Thoracic aorta (tissue), 2 donors: ENCODE measurements around the gene EIF2A. TPM values are rescaled to one million over a fixed set of nuclear protein-coding genes. Genes with fewer than 3 reads are reported as not detected.
A peak's percentile ranks its signal among the peaks of the same experiment; 100 is the strongest.
"Not testable (repeated sequence)": the region's sequence is repeated elsewhere in the genome, so short reads cannot be mapped to it uniquely, and the experiment has no call there.

Experiments
- ATAC-seq: fragments of 150-250 bp; one replicate; pipeline ENCODE4 v1.8.0; 2017; ENCODE audit warnings: low read depth; ENCODE audit not compliant: insufficient number of reproducible peaks, low FRiP score
- DNase-seq: peaks from one replicate; pipeline ENCODE4 v3.0.0-alpha.2; 2020; ENCODE audit warnings: low spot score
- H3K27ac ChIP-seq, 2 donors: fragments of 200-600 bp; sonication (generic); 1 replicate in 1 of 2; 2 replicates in 1 of 2; pipeline ENCODE4 v1.5.1; 2016; ENCODE audit warnings: mild to moderate bottlenecking in 2 of 2, moderate library complexity in 2 of 2
- H3K27me3 ChIP-seq: fragments of 200-600 bp; sonication (generic); replicated peaks from 2 replicates; pipeline ENCODE4 v1.6.0; 2016; ENCODE audit warnings: mild to moderate bottlenecking; ENCODE audit not compliant: insufficient read depth
- H3K36me3 ChIP-seq: fragments of 200-600 bp; sonication (generic); one replicate; pipeline ENCODE4 v1.5.1; 2016
- H3K4me1 ChIP-seq, 2 donors: fragments of 200-600 bp; sonication (generic); 1 replicate in 1 of 2; 2 replicates in 1 of 2; pipeline versions ENCODE4 v1.5.1 to v1.6.0; 2016; ENCODE audit warnings: low read depth in 2 of 2, mild to moderate bottlenecking in 1 of 2; ENCODE audit not compliant: control insufficient read depth in 1 of 2
- H3K4me3 ChIP-seq: fragments of 200-600 bp; sonication (generic); 2 replicates; pipeline ENCODE4 v1.5.1; 2016; ENCODE audit warnings: mild to moderate bottlenecking
- H3K9me3 ChIP-seq: fragments of 200-600 bp; sonication (generic); 2 replicates; pipeline ENCODE4 v1.5.1; 2016
- total RNA-seq, 2 donors: library from RNA; depleted of rRNA; stranded (reverse); fragments of >200 nt; gene quantifications; one replicate each; pipeline versions ENCODE4 v1.1.0 to v1.2.3, GENCODE V29; 2016
- TF ChIP-seq, protein P1 (sequence below): fragments of 200-600 bp; sonication (generic); IDR thresholded peaks from one replicate; pipeline ENCODE4 v1.5.1; 2019; ENCODE audit warnings: antibody characterized with exemption

Gene EIF2A
- total RNA-seq, result 100 to 1,000 TPM; 124 to 173 TPM

DNA sequence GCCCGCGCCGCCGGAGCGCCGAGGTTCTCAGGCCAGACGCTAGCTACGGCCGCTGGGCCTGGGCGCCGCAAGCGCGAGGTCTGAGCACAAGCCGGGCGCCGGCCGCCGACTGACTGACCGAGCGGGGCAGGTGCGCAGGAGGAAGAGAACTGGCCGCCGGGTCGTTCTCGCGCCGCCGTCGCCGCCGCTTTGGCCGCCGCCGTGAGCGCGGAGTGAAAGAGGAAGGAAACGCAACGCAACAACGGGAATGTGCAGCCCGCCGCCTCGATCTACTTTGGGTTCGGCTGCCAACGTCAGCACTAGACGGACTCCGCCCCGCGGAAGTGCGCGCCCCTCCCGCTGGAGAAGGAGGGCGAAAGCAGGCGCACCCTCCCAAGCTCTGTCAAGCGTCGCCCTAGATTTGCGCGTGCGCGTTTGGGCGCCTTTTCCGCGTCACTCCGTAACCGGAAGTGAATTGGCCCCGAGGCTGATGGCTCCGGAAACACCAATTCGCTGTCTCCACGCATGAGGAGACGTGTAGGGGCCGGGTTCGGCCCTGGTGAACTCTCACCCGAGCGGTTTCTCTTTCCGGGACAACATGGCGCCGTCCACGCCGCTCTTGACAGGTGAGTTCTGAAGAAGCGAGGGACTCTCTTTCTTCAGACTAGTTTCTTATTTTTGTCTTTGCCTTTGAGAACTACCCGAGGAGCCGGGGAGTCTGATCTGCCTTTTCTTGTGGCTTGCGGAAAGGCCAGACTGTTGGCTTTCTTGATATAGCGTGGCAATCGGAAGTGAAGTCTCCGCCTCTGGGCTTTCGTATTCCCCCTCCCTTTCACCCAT lies at the start of gene EIF2A, which contains the start of gene SERP1:
TSS of gene EIF2A (plus strand) at position 562 of the 819 bp plus-strand sequence. CDS start at position 578, 16 bp downstream.
TSS of gene SERP1 (minus strand) at position 271 of the 819 bp plus-strand sequence. CDS start 361 bp downstream, outside the sequence.
- Histone ChIP-seq H3K4me3 (peak within 1 kb of the TSS; percentile 98), H3K9me3 (no peaks in the 10 kb centered on the region), H3K27me3 (no peaks in the 10 kb centered on the region), H3K4me1 (peaks cover 34 to 44% of the 10 kb centered on the region in 2 donors), H3K36me3 (peaks cover 8% of the 10 kb centered on the region), H3K27ac (peak within 1 kb of the TSS; percentile 98 to 100)
- DNase-seq (peak; percentile 90), ATAC-seq (peak; percentile 96)
- TF ChIP-seq, protein P1, sequence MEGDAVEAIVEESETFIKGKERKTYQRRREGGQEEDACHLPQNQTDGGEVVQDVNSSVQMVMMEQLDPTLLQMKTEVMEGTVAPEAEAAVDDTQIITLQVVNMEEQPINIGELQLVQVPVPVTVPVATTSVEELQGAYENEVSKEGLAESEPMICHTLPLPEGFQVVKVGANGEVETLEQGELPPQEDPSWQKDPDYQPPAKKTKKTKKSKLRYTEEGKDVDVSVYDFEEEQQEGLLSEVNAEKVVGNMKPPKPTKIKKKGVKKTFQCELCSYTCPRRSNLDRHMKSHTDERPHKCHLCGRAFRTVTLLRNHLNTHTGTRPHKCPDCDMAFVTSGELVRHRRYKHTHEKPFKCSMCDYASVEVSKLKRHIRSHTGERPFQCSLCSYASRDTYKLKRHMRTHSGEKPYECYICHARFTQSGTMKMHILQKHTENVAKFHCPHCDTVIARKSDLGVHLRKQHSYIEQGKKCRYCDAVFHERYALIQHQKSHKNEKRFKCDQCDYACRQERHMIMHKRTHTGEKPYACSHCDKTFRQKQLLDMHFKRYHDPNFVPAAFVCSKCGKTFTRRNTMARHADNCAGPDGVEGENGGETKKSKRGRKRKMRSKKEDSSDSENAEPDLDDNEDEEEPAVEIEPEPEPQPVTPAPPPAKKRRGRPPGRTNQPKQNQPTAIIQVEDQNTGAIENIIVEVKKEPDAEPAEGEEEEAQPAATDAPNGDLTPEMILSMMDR, result no peak

DNA sequence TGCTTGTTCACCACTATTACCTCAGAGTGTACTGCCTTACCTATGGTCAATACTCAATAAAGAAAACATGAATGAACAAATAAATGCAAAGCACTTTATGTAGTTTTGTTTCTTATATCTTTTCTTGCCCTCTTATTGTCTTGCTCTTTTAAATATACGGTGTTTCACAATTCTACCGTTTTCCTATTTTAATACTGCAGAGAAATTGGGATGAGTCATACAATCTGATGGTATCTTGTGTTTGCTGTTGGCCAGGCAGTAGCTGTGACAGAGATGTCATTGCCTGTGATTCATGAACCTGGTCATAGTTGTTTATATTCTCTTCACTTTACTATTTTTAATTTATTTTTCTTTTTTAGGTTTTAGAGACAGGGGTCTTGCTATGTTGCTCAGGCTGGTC lies 48.6 kb upstream of the EIF2A start:
- ATAC-seq (no peak), DNase-seq (no peak)
- no peaks in the 10 kb centered on the region for H3K27me3 ChIP-seq
- H3K4me1 ChIP-seq, result no peaks in the 10 kb centered on the region
- no peaks in the 10 kb centered on the region for H3K9me3 ChIP-seq
- no peak overlapping the region for H3K27ac ChIP-seq
- no peaks in the 10 kb centered on the region for H3K36me3 ChIP-seq
- TF ChIP-seq, protein P1, result no peak
- H3K4me3 ChIP-seq, result no peak overlapping the region

DNA sequence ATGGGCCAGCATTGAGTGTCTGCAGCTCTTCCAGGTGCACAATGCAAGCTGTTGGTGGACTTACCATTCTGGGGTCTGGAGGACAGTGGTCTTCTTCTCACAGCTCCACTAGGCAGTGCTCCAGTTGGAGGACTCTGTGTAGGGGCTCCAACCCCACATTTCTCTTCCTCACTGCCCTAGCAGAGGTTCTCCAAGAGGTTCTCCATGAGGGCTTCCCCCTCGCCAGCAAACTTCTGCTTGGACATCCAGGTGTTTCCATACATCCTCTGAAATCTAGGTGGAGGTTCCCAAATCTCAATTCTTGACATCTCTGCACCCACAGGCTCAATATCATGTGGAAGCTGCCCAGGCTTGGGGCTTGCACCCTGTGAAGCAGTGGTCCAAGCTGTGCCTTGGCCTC lies 45.6 kb upstream of the EIF2A start:
- not testable (repeated sequence) for H3K4me3 ChIP-seq, H3K36me3 ChIP-seq, DNase-seq, H3K27me3 ChIP-seq, ATAC-seq, H3K9me3 ChIP-seq, H3K4me1 ChIP-seq, H3K27ac ChIP-seq

DNA sequence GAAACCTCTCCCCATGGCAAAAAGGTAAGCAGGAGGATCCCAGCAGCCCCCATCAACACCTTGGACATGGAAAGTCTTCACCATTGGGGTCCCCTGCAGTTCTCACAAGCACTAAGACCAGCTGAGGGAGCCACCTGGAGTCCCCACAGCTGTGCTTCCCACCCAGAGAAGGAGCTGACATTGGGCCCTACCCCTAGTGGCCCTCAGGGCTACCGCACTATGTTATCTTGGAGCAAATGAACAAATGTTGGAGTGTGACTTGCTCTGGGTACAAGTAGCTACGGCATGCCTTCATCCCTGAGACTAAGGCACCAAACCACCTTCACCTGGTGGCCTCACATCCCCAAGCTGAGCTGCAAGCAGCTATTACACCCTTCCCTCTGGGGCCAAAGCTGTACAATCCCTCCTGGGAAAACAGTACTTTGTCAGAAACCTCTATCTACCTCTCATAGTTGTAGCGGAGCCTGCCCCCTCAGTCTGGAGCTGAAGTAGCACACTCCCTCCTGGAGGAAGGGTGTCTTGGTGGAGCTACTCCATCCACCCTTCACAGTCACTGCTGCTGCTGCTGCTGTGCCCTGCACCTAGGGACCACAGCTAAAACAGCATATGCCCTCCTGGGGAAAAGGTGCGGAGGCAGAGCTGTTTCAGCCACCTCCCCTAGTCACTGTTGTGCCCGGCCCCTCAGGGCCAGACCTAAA lies 43.0 kb upstream of the EIF2A start:
- ATAC-seq (no peak), DNase-seq (no peak)
- H3K4me1 ChIP-seq, result no peaks in the 10 kb centered on the region
- H3K27me3 ChIP-seq, result no peaks in the 10 kb centered on the region
- TF ChIP-seq, protein P1, result no peak
- no peak overlapping the region for H3K27ac ChIP-seq
- H3K9me3 ChIP-seq, result no peaks in the 10 kb centered on the region
- H3K36me3 ChIP-seq, result no peaks in the 10 kb centered on the region
- no peak overlapping the region for H3K4me3 ChIP-seq

DNA sequence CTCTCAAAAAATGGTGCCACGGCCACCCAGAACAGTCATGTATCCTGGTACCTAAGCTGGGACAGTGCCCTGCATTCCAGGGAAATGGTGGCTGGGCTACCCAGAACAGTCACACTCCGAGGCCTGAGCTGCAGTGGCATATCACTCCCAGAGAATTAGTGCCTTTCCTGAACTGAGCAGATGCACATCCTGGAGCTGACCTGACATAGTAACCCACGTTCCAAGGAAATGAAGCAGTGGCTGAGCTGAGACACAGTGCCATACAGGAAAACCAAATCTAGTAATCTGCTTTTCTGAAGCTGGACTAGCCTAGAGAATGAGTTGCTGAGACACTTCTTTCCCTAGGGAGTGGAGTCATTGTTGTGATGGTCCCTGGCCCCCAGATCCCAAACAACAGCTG lies 42.1 kb upstream of the EIF2A start:
- no peaks in the 10 kb centered on the region for H3K27me3 ChIP-seq
- no peaks in the 10 kb centered on the region for H3K9me3 ChIP-seq
- H3K36me3 ChIP-seq, result no peaks in the 10 kb centered on the region
- ATAC-seq (no peak), DNase-seq (no peak)
- TF ChIP-seq, protein P1, result no peak
- no peak overlapping the region for H3K27ac ChIP-seq
- H3K4me1 ChIP-seq, result no peaks in the 10 kb centered on the region
- no peak overlapping the region for H3K4me3 ChIP-seq
